ENCODE measurements around the gene ATXN7.

ATXN7 gene

GRCh38 chr3:63992516-63993209 lies 129.0 kb downstream of the ATXN7 start:
- no peak for DNase-seq

GRCh38 chr3:63993653-63994079 lies 130.0 kb downstream of the ATXN7 start:
- peak; percentile 1 for DNase-seq

GRCh38 chr3:63995086-63995485 lies 131.4 kb downstream of the ATXN7 start:
- DNase-seq = no peak

- no peak for DNase-seq
Observed at GRCh38 chr3:63998852-63999754, 135.4 kb downstream of the ATXN7 start.

GRCh38 chr3:64000453-64001055 lies 136.9 kb downstream of the ATXN7 start:
- no peak for DNase-seq

GRCh38 chr3:64002233-64002632 lies 138.6 kb downstream of the ATXN7 start:
- no peak for DNase-seq

GRCh38 chr3:64003589-64003988 lies 139.9 kb downstream of the ATXN7 start:
- DNase-seq = no peak

GRCh38 chr3:64008017-64008416 lies 144.3 kb downstream of the ATXN7 start:
- no peak for DNase-seq

GRCh38 chr3:64008487-64009351 lies 145.1 kb downstream of the ATXN7 start:
- DNase-seq = no peak

GRCh38 chr3:64009528-64009927 lies 145.9 kb downstream of the ATXN7 start:
- no peak for DNase-seq

- no peak for DNase-seq
Observed at GRCh38 chr3:64010199-64010598, 146.5 kb downstream of the ATXN7 start.

GRCh38 chr3:64011685-64012084 lies 148.0 kb downstream of the ATXN7 start:
- no peak for DNase-seq

- DNase-seq = no peak
Observed at GRCh38 chr3:64016941-64017620, 153.4 kb downstream of the ATXN7 start.

- no peak for DNase-seq
Observed at GRCh38 chr3:64019271-64019670, 155.6 kb downstream of the ATXN7 start.

GRCh38 chr3:64019879-64020278 lies 156.2 kb downstream of the ATXN7 start:
- no peak for DNase-seq

- no peak for DNase-seq
Observed at GRCh38 chr3:64021922-64022321, 158.3 kb downstream of the ATXN7 start.

GRCh38 chr3:64022451-64023186 lies 159.0 kb downstream of the ATXN7 start:
- no peak for DNase-seq

GRCh38 chr3:64023187-64023860 lies 159.7 kb downstream of the ATXN7 start, which contains the start of gene PSMD6:
Gene PSMD6, minus strand, starts transcription at chr3:64023494. Its CDS starts 75 bp downstream, at chr3:64023419.
- DNase-seq = peak; percentile 9

- no peak for DNase-seq
Observed at GRCh38 chr3:64023861-64024223, 160.2 kb downstream of the ATXN7 start.

- DNase-seq = no peak
Observed at GRCh38 chr3:64026346-64026745, 162.7 kb downstream of the ATXN7 start.

GRCh38 chr3:64027658-64028057 lies 164.0 kb downstream of the ATXN7 start:
- no peak for DNase-seq
